Loucy (cell line): Measurements from ENCODE around the gene AKAP13.

Experiments
- H2AFZ ChIP-seq: fragments of 200-600 bp; sonication (generic); 2 replicates; pipeline ENCODE4 v1.6.0; 2016; ENCODE audit warnings: antibody characterized with exemption, mild to moderate bottlenecking, low read length, moderate library complexity
- H3F3A ChIP-seq: fragments of 200-600 bp; 2 replicates; pipeline ENCODE4 v1.6.0; 2016; ENCODE audit warnings: antibody characterized with exemption, low read depth, mild to moderate bottlenecking
- H3K27me3 ChIP-seq: fragments of 200-600 bp; sonication (generic); 2 replicates; pipeline ENCODE4 v1.6.1; 2014; ENCODE audit warnings: low read length, mild to moderate bottlenecking; ENCODE audit not compliant: insufficient read depth, poor library complexity, severe bottlenecking
- H3K36me3 ChIP-seq: fragments of 200-600 bp; sonication (generic); 2 replicates; pipeline ENCODE4 v1.6.1; 2016; ENCODE audit warnings: low read length; ENCODE audit not compliant: insufficient read depth
- H3K4me1 ChIP-seq: fragments of 200-600 bp; sonication (generic); 2 replicates; pipeline ENCODE4 v1.5.1; 2014; ENCODE audit warnings: low read length, mild to moderate bottlenecking; ENCODE audit not compliant: insufficient read depth, poor library complexity, severe bottlenecking
- H3K4me2 ChIP-seq: fragments of 200-600 bp; sonication (generic); 2 replicates; pipeline ENCODE4 v1.6.0; 2014; ENCODE audit warnings: antibody characterized with exemption, low read length, low read depth, mild to moderate bottlenecking; ENCODE audit not compliant: poor library complexity, severe bottlenecking
- H3K4me3 ChIP-seq: fragments of 200-600 bp; sonication (generic); 2 replicates; pipeline ENCODE4 v1.5.1; 2014; ENCODE audit warnings: low read length, mild to moderate bottlenecking, mixed read lengths; ENCODE audit not compliant: poor library complexity, severe bottlenecking
- H3K79me2 ChIP-seq: fragments of 200-600 bp; sonication (generic); 2 replicates; pipeline ENCODE4 v1.6.1; 2014; ENCODE audit warnings: low read length; ENCODE audit not compliant: insufficient read depth
- H3K9ac ChIP-seq: fragments of 200-600 bp; sonication (generic); 2 replicates; pipeline ENCODE4 v1.6.0; 2014; ENCODE audit warnings: mild to moderate bottlenecking, low read depth, low read length, moderate library complexity; ENCODE audit not compliant: poor library complexity, severe bottlenecking
- H3K9me2 ChIP-seq: fragments of 200-600 bp; sonication (generic); replicated peaks from 2 replicates; pipeline ENCODE4 v1.6.1; 2016; ENCODE audit warnings: low read depth, low read length, mixed read lengths
- H3K9me3 ChIP-seq: fragments of 200-600 bp; sonication (generic); 2 replicates; pipeline ENCODE4 v1.6.1; 2014; ENCODE audit warnings: mild to moderate bottlenecking, antibody characterized with exemption, low read length, low read depth; ENCODE audit not compliant: insufficient read depth
- H4K20me1 ChIP-seq: fragments of 200-600 bp; sonication (generic); 2 replicates; pipeline ENCODE4 v1.6.0; 2014; ENCODE audit warnings: antibody characterized with exemption, low read length, mild to moderate bottlenecking; ENCODE audit not compliant: insufficient read depth, poor library complexity, severe bottlenecking
- CTCF ChIP-seq: fragments of 200-600 bp; sonication (generic); conservative IDR thresholded peaks from 2 replicates; pipeline ENCODE4 v1.5.1; 2014; ENCODE audit warnings: mild to moderate bottlenecking, antibody characterized with exemption, low read length
- EZH2phosphoT487 ChIP-seq: fragments of 200-600 bp; IDR thresholded peaks from 2 replicates; pipeline ENCODE4 v1.6.1; 2018; ENCODE audit warnings: antibody characterized with exemption, mild to moderate bottlenecking, moderate library complexity, borderline replicate concordance

The AKAP13 gene

GRCh38 chr15:85491691-85492090 lies 111.3 kb downstream of the AKAP13 start:
- Histone ChIP-seq H3F3A (no peaks in the 10 kb centered on the region), H3K9me3 (no peaks in the 10 kb centered on the region), H3K9me2 (no peaks in the 10 kb centered on the region), H3K4me3 (no peak overlapping the region), H3K79me2 (no peaks in the 10 kb centered on the region), H3K36me3 (no peaks in the 10 kb centered on the region), H3K9ac (no peak overlapping the region), H3K4me2 (no peak overlapping the region), H4K20me1 (no peaks in the 10 kb centered on the region), H3K27me3 (no peaks in the 10 kb centered on the region), H2AFZ (no peak overlapping the region), H3K4me1 (peaks cover 7% of the 10 kb centered on the region)
- TF ChIP-seq EZH2phosphoT487 (no peak), CTCF (no peak)

GRCh38 chr15:85492406-85492805 lies 112.0 kb downstream of the AKAP13 start:
- Histone ChIP-seq H3K4me1 (peaks cover 7% of the 10 kb centered on the region), H3K4me2 (no peak overlapping the region), H3K27me3 (no peaks in the 10 kb centered on the region), H3K4me3 (no peak overlapping the region), H3K9me2 (no peaks in the 10 kb centered on the region), H2AFZ (no peak overlapping the region), H3K79me2 (no peaks in the 10 kb centered on the region), H3F3A (no peaks in the 10 kb centered on the region), H3K9ac (no peak overlapping the region), H3K9me3 (no peaks in the 10 kb centered on the region), H4K20me1 (no peaks in the 10 kb centered on the region), H3K36me3 (no peaks in the 10 kb centered on the region)
- TF ChIP-seq CTCF (no peak), EZH2phosphoT487 (no peak)

GRCh38 chr15:85493260-85493659 lies 112.9 kb downstream of the AKAP13 start:
- H3K9ac ChIP-seq = no peak overlapping the region
- no peaks in the 10 kb centered on the region for H3K36me3 ChIP-seq
- no peak overlapping the region for H2AFZ ChIP-seq
- TF ChIP-seq EZH2phosphoT487 = no peak
- TF ChIP-seq CTCF = no peak
- H3K4me3 ChIP-seq = no peak overlapping the region
- no peaks in the 10 kb centered on the region for H3K9me2 ChIP-seq
- H3K79me2 ChIP-seq = no peaks in the 10 kb centered on the region
- no peaks in the 10 kb centered on the region for H3F3A ChIP-seq
- H3K4me2 ChIP-seq = no peak overlapping the region
- H3K27me3 ChIP-seq = no peaks in the 10 kb centered on the region
- H3K4me1 ChIP-seq = peaks cover 7% of the 10 kb centered on the region
- no peaks in the 10 kb centered on the region for H4K20me1 ChIP-seq
- H3K9me3 ChIP-seq = no peaks in the 10 kb centered on the region
